GM10248 (cell line): Measurements from ENCODE around the gene PSG2.
"Not testable (repeated sequence)": the region's sequence is repeated elsewhere in the genome, so short reads cannot be mapped to it uniquely, and the experiment has no call there.

Experiments used
- CTCF ChIA-PET: fragments of 300-600 bp; sonication (Branson Sonifier 250); formaldehyde crosslinking; extraction: SDS; loops from one replicate; lab custom pipeline; 2021; ENCODE audit warnings: antibody characterized with exemption; lab: Yijun Ruan, JAX
- POLR2A ChIA-PET: fragments of 350-650 bp; sonication (Branson Sonifier 250); formaldehyde crosslinking; extraction: SDS; loops from one replicate; lab custom pipeline; 2020; ENCODE audit warnings: antibody characterized with exemption; lab: Yijun Ruan, JAX
- DNase-seq: peaks from one replicate; pipeline ENCODE4 v3.0.0; 2012; ENCODE audit errors: extremely low spot score
- CTCF ChIP-seq: IDR thresholded peaks from 2 replicates; pipeline ENCODE4 v1.5.1; 2012; ENCODE audit warnings: mild to moderate bottlenecking, low read depth; ENCODE audit errors: extremely low read depth, missing control alignments, control extremely low read depth

Gene PSG2

GRCh38 chr19:43082601-43083000 lies at the start of gene PSG2:
PSG2 (minus strand) TSS chr19:43082701; CDS start chr19:43082569, 132 bp downstream.
- POLR2A ChIA-PET, CTCF ChIA-PET, DNase-seq: not testable (repeated sequence)

DNA sequence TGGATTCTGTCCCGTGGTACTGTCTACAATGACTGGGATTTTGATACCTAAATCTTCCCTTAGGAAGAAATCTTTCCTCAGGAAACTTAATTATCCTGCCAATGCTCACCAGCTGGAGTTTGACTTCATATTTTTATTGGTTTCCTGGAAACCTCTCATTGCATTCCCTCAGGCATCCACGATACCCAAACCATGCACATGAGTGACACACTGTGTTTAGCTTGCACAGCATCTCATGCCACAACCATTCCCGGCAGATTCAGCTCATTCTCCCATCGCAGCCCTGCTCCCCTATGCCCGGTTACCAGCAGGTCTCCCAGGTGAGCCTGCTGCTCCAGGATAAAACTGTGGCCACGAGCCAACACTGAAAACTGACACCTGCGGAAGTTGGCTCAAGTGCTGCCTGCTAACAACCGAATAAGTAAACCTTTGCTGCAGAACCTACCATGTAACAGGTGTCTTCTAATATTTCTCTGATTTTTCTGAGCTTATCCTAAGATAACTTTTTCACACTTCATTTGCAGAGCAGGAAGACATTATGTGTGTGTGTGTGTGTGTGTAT lies 48.9 kb upstream of the PSG2 start:
- DNase-seq, POLR2A ChIA-PET, CTCF ChIA-PET: not testable (repeated sequence)

GRCh38 chr19:43129197-43129596 lies 46.7 kb upstream of the PSG2 start:
- POLR2A ChIA-PET, CTCF ChIA-PET, DNase-seq: not testable (repeated sequence)

- DNase-seq, POLR2A ChIA-PET, CTCF ChIA-PET: not testable (repeated sequence)
Measured at GRCh38 chr19:43127336-43127735, 44.8 kb upstream of the PSG2 start.

DNA sequence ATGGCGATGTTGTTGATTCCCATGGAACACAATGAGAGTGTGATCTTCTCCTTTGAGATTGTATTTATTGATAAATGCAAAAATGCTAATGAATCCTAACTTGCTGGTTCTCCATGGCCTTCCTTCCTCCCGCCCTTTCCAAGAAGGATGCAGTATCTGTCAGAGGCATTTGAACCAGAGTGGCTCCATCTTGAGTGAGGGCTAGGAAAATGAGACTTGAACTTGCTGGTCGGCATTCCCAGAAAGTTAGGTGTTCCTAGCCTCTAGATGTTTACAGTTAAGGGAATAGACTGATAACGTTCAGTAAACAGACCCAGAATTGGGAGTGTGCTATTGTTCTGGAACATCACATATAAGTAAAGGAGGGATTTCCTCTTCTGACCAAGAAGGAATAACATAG lies 44.2 kb upstream of the PSG2 start:
- ChIA-PET CTCF (no interaction called here), POLR2A (no interaction called here)
- DNase-seq, result no peak
- no peak for TF ChIP-seq CTCF

DNA sequence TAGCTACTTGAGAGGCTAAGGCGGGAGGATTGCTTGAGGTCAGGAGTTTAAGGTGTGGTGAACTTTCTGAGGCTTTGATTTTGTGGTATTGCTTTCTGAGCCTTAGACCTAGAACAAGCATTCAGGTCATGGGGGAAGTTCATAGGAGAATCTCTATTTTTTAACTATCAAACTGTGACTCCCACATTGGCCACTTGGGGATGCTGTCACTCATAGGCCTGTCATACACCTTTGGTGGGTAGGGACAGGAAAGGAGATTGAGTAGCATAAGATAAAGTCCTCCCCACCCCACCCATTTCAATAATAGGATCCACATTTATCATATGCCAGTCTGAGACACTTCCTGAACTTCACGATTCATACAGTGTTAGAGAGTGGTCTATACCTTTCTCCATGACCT lies 41.9 kb upstream of the PSG2 start:
- no peak for DNase-seq
- POLR2A ChIA-PET, result no interaction called here
- CTCF ChIA-PET, result no interaction called here

DNA sequence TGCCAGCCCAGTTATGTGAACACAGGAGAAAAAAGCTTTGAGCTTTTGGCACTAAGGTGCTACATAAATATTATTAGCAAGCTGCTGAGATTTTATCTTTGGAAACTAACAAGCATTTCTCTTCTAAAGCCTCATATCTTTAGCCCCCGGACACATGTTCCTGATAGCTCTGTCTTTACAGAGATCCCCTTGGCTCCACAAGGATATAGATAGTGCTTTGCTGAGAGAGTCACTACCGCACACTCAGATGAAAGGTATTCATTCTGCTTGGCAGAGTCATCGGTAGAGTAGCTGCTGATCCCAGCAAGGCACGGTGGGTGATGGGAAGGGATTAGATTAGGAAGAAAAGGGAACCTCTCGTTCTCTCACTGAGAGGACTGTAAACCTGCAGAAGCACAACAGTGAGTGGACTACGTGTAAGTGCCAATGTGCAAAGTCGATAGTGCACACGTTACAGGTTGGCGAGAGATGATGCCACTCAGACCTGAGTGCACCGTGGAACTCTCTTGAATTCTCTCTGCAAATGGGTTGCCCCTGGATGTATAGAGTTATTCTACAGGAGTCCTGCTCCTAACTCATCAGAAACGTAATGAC lies 38.0 kb upstream of the PSG2 start:
- CTCF ChIA-PET, POLR2A ChIA-PET, DNase-seq: not testable (repeated sequence)

More for the DNA sequence above, 41.9 kb upstream of the PSG2 start:
- TF ChIP-seq CTCF, result no peak

DNA sequence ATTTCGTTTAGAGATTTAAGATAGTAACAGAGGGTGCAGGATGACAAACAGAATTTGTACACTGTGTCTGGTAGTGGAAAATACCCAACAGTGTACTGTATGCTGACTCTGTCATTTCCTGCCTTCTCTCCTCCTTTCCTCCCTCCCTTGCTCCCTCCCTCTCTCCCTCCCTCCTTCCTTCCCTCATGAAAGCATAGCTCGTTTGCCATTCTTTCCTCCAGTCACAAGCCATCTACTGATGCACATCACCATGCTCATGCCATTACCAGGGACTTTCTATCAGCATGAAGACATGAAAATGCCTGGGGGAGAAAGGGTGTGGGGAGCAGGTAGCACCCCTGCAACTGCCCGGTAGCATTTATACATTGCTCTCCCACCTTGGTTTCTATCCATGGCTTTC lies 37.0 kb upstream of the PSG2 start:
- POLR2A ChIA-PET, DNase-seq, CTCF ChIA-PET: not testable (repeated sequence)

DNA sequence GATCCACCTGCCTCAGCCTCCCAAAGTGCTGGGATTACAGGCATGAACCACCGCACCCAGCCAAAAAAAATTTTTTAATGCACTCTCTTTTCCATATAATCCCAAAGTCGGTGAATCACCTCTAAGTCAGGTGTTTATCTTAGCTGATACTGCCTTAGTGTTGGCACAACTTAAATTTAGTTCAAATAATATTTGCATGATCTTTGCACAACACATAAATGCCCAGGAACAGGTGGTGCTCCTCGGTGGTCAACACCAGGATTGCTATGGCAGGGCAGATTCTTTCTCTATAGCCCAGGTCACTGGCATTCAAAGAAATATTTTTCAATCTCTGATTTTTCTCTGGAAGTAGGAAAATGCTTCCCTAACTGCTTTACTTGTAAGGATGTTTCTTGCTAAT lies 33.9 kb upstream of the PSG2 start:
- POLR2A ChIA-PET, DNase-seq, CTCF ChIA-PET: not testable (repeated sequence)

GRCh38 chr19:43115548-43115947 lies 33.0 kb upstream of the PSG2 start:
- DNase-seq, CTCF ChIA-PET, POLR2A ChIA-PET: not testable (repeated sequence)

- DNase-seq, CTCF ChIA-PET, POLR2A ChIA-PET: not testable (repeated sequence)
Measured at GRCh38 chr19:43115064-43115463, 32.6 kb upstream of the PSG2 start.

GRCh38 chr19:43114626-43115025 lies 32.1 kb upstream of the PSG2 start:
- DNase-seq, CTCF ChIA-PET: not testable (repeated sequence)

GRCh38 chr19:43107401-43107800 lies 24.9 kb upstream of the PSG2 start:
- CTCF ChIA-PET, DNase-seq, POLR2A ChIA-PET: not testable (repeated sequence)

More at GRCh38 chr19:43114626-43115025, 32.1 kb upstream of the PSG2 start:
- POLR2A ChIA-PET, result not testable (repeated sequence)
